Measurements from ENCODE around the gene MGAT3.

DNA sequence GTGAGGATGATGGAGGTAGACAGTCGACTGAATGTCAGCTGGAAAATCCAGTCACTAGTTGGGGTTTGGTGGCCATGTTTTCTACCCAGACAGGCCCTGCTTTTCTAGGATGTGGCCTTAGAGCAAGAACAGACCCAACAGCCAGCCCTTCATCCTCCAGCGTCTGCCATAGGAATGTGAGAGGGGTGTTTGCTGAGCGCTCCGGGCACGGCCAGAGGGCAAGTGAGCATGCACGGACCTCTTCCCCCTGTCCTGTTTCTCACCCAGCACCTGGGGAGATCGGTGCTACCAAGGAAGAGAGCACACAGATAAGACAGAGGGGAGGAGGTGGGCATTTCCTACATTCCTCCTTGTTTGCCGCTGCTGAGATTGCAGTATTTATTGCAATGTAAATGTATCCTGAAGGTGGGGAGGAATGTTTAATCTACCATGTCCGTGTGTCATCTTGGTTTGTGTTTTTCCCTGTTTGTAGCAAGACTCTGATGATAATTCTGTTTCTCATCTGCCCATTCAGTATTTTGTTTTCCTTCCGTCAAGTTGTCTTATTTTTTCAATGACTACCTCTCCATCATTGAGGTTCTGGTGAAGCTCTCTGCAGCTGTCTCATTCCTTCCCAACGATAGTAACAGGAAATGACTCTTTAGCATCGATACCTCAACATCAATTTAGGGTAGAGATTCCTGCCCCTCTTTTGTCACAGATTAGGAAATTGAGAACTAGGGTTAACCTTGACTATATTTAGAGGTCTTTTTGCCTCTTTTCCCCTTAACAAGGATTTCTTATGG is 58.6 kb downstream of the MGAT3 start:
- TF ChIP-seq KDM1A (CRISPR knock-in tag; IDR thresholded peaks at IDR 0.05): no peak
- no peak for TF ChIP-seq EZH2 (conservative IDR thresholded peaks at IDR 0.05; ENCODE audit: low read depth, low read length)
- no peak for TF ChIP-seq JUN (CRISPR knock-in tag; IDR thresholded peaks at IDR 0.05)
- no peak for TF ChIP-seq NFE2 (CRISPR knock-in tag; IDR thresholded peaks at IDR 0.05)
- TF ChIP-seq, protein P1, sequence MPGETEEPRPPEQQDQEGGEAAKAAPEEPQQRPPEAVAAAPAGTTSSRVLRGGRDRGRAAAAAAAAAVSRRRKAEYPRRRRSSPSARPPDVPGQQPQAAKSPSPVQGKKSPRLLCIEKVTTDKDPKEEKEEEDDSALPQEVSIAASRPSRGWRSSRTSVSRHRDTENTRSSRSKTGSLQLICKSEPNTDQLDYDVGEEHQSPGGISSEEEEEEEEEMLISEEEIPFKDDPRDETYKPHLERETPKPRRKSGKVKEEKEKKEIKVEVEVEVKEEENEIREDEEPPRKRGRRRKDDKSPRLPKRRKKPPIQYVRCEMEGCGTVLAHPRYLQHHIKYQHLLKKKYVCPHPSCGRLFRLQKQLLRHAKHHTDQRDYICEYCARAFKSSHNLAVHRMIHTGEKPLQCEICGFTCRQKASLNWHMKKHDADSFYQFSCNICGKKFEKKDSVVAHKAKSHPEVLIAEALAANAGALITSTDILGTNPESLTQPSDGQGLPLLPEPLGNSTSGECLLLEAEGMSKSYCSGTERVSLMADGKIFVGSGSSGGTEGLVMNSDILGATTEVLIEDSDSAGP (CRISPR knock-in tag; IDR thresholded peaks at IDR 0.05; ENCODE audit: borderline replicate concordance): no peak
- TF ChIP-seq NFYB (CRISPR knock-in tag; IDR thresholded peaks at IDR 0.05): no peak
- no peak for TF ChIP-seq SCMH1 (CRISPR knock-in tag; IDR thresholded peaks at IDR 0.05; ENCODE audit: borderline replicate concordance)
- TF ChIP-seq MEIS1 (CRISPR knock-in tag; IDR thresholded peaks at IDR 0.05; ENCODE audit: borderline replicate concordance): no peak
- no peak for TF ChIP-seq CEBPB (IDR thresholded peaks at IDR 0.05; ENCODE audit: borderline replicate concordance, low read depth, low read length)
- TF ChIP-seq NR2F6 (IDR thresholded peaks at IDR 0.05): no peak
- no peak for TF ChIP-seq NR2F6 (CRISPR knock-in tag; IDR thresholded peaks at IDR 0.05)
- TF ChIP-seq MYC (CRISPR knock-in tag; IDR thresholded peaks at IDR 0.05; ENCODE audit: borderline replicate concordance): no peak
- TF ChIP-seq, protein P2, sequence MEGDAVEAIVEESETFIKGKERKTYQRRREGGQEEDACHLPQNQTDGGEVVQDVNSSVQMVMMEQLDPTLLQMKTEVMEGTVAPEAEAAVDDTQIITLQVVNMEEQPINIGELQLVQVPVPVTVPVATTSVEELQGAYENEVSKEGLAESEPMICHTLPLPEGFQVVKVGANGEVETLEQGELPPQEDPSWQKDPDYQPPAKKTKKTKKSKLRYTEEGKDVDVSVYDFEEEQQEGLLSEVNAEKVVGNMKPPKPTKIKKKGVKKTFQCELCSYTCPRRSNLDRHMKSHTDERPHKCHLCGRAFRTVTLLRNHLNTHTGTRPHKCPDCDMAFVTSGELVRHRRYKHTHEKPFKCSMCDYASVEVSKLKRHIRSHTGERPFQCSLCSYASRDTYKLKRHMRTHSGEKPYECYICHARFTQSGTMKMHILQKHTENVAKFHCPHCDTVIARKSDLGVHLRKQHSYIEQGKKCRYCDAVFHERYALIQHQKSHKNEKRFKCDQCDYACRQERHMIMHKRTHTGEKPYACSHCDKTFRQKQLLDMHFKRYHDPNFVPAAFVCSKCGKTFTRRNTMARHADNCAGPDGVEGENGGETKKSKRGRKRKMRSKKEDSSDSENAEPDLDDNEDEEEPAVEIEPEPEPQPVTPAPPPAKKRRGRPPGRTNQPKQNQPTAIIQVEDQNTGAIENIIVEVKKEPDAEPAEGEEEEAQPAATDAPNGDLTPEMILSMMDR (CRISPR knock-in tag; IDR thresholded peaks at IDR 0.05): no peak
